SK-N-SH (cell line): ENCODE measurements around the gene MPP4.

ENCODE experiments used
- CHD2 ChIP-seq: fragments of 150-350 bp; IDR thresholded peaks from 2 replicates; pipeline ENCODE4 v1.6.1; 2018; ENCODE audit warnings: low read length; ENCODE audit not compliant: partially characterized antibody
- EZH2phosphoT487 ChIP-seq: fragments of 200-600 bp; sonication (generic); IDR thresholded peaks from 2 replicates; pipeline ENCODE4 v1.6.1; 2017; ENCODE audit warnings: low read depth, mixed run types, mild to moderate bottlenecking, antibody characterized with exemption, moderate library complexity, borderline replicate concordance
- FOXJ3 ChIP-seq: sonication (generic); formaldehyde crosslinking; IDR thresholded peaks from 2 replicates; pipeline ENCODE4 v1.5.1; 2020; ENCODE audit warnings: mild to moderate bottlenecking, missing genetic modification reagents
- GABPA ChIP-seq: IDR thresholded peaks from 2 replicates; pipeline ENCODE4 v1.4.0; 2012; ENCODE audit warnings: low read depth, mild to moderate bottlenecking
- PBX3 ChIP-seq: IDR thresholded peaks from 2 replicates; pipeline ENCODE4; 2012
- POLR2AphosphoS5 ChIP-seq: IDR thresholded peaks from 2 replicates; pipeline ENCODE4 v1.6.1; 2012; ENCODE audit warnings: low read depth, low read length
- RAD21 ChIP-seq: IDR thresholded peaks from 2 replicates; pipeline ENCODE4 v1.6.1; 2012; ENCODE audit warnings: mild to moderate bottlenecking, low read length
- RCOR1 ChIP-seq: fragments of 150-350 bp; IDR thresholded peaks from 2 replicates; pipeline ENCODE4 v1.6.1; 2017; ENCODE audit warnings: antibody characterized with exemption, low read length
- REST ChIP-seq: IDR thresholded peaks from 2 replicates; pipeline ENCODE4 v1.6.1; 2012; ENCODE audit warnings: mild to moderate bottlenecking, low read depth, low read length, moderate library complexity
- SMC3 ChIP-seq: IDR thresholded peaks from 2 replicates; pipeline ENCODE4 v1.6.1; 2012; ENCODE audit warnings: low read depth, low read length, improper control_type of control experiment
- TCF12 ChIP-seq: IDR thresholded peaks from 2 replicates; pipeline ENCODE4 v1.4.0; 2012
- YY1 ChIP-seq: IDR thresholded peaks from 2 replicates; pipeline ENCODE4 v1.4.0; 2012; ENCODE audit warnings: low read depth, mild to moderate bottlenecking
- TF ChIP-seq, protein P1 (sequence below): fragments of 200-600 bp; sonication (generic); IDR thresholded peaks from 2 replicates; pipeline ENCODE4 v1.6.1; 2017; ENCODE audit warnings: antibody characterized with exemption, mild to moderate bottlenecking, moderate library complexity
- TF ChIP-seq, protein P2 (sequence below): IDR thresholded peaks from 2 replicates; pipeline ENCODE4 v1.4.0; 2012; ENCODE audit warnings: low read depth

DNA sequence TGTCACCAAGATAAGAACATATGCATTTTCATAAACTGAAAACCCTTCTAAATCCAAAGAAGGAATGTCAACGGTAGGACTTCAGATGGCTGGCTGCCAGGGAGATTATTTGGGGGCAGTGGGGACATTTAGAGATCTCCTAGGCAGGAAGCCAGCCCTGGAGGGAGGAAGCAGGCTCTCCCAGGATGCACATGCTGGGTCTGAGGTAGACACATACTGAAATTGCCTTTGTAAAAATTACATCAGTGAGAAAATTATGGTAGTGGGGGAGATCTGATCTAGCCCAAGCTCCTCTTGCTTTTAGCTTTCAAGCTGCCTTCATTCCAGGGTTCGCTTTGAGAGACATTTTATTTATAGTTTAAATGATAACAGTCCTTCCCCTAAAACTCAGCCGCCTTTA, 24.1 kb downstream of the MPP4 start:
- TF ChIP-seq RCOR1 = no peak
- TF ChIP-seq, protein P1, sequence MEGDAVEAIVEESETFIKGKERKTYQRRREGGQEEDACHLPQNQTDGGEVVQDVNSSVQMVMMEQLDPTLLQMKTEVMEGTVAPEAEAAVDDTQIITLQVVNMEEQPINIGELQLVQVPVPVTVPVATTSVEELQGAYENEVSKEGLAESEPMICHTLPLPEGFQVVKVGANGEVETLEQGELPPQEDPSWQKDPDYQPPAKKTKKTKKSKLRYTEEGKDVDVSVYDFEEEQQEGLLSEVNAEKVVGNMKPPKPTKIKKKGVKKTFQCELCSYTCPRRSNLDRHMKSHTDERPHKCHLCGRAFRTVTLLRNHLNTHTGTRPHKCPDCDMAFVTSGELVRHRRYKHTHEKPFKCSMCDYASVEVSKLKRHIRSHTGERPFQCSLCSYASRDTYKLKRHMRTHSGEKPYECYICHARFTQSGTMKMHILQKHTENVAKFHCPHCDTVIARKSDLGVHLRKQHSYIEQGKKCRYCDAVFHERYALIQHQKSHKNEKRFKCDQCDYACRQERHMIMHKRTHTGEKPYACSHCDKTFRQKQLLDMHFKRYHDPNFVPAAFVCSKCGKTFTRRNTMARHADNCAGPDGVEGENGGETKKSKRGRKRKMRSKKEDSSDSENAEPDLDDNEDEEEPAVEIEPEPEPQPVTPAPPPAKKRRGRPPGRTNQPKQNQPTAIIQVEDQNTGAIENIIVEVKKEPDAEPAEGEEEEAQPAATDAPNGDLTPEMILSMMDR = no peak
- TF ChIP-seq REST = no peak
- no peak for TF ChIP-seq POLR2AphosphoS5
- no peak for TF ChIP-seq SMC3
- no peak for TF ChIP-seq PBX3
- TF ChIP-seq FOXJ3 = no peak
- no peak for TF ChIP-seq YY1
- TF ChIP-seq RAD21 = no peak
- TF ChIP-seq GABPA = no peak
- no peak for TF ChIP-seq EZH2phosphoT487
- no peak for TF ChIP-seq CHD2
- no peak for TF ChIP-seq TCF12
- TF ChIP-seq, protein P2, sequence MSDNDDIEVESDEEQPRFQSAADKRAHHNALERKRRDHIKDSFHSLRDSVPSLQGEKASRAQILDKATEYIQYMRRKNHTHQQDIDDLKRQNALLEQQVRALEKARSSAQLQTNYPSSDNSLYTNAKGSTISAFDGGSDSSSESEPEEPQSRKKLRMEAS = no peak
